CD4-positive, alpha-beta T cell treated with Interleukin-21 for 1 hour (primary cell): ENCODE measurements around the gene PIP.
"Not testable (repeated sequence)": the region's sequence is repeated elsewhere in the genome, so short reads cannot be mapped to it uniquely, and the experiment has no call there.

ENCODE experiments used
- DNase-seq: peaks from one replicate; pipeline ENCODE4 v3.0.0-alpha.2; 2020

Gene PIP

DNA sequence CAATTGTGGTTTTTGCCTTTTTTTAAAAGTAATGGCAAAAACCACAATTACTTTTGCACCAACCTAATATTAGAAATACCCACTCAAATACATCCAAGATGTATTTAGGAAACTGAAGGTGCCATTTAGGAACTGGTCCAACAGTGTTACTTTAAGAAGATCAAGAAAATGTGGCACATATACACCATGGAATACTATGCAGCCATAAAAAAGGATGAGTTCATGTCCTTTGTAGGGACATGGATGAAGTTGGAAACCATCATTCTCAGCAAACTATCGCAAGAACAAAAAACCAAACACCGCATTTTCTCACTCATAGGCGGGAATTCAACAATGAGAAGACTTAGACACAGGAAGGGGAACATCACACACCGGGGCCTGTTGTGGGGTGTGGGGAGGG lies 48.9 kb downstream of the PIP start:
- DNase-seq = not testable (repeated sequence)

- no peak for DNase-seq
These were observed 49.5 kb downstream of the PIP start for GRCh38 chr7:143181349-143181748.

- DNase-seq = no peak
These were observed 51.1 kb downstream of the PIP start, which contains the start of gene TAS2R39 for GRCh38 chr7:143183024-143183423. TSS of gene TAS2R39 (plus strand) at chr7:143183419. CDS start at chr7:143183419, 0 bp downstream.

- no peak for DNase-seq
These were observed 53.7 kb downstream of the PIP start for GRCh38 chr7:143185551-143185950.

GRCh38 chr7:143188994-143189393 lies 57.1 kb downstream of the PIP start:
- no peak for DNase-seq
